NCI-H226 (cell line): ENCODE data around the gene CT45A8.
"Not testable (repeated sequence)": the region's sequence is repeated elsewhere in the genome, so short reads cannot be mapped to it uniquely, and the experiment has no call there.

ENCODE experiments used
- DNase-seq: peaks from one replicate; pipeline ENCODE4 v3.0.0-alpha.2; 2015

The CT45A8 gene, protein sequence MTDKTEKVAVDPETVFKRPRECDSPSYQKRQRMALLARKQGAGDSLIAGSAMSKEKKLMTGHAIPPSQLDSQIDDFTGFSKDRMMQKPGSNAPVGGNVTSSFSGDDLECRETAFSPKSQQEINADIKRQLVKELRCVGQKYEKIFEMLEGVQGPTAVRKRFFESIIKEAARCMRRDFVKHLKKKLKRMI

DNA sequence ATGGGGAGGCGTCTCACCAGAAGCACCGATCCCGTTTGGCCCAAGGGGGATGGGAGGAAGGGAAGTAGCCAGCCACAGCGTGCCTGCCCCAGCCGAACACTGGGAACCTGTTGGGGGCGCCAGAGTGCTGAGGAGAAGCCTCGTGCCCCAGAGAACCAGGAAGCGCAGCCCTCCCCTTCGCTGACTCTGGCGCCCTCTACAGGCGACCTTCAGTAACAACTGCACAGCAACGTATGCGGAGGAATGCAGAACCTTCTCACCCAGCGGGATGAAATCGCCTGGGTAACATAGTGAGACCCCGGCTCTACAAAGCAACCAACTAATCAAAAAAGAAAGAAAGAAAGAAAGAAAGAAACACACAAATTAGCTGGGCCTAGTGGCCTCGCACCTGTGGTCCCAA is at the start of gene CT45A8:
Gene CT45A8, minus strand, starts transcription at position 101 of the 400 bp plus-strand sequence. CDS start 3,755 bp downstream, outside the sequence.
- not testable (repeated sequence) for DNase-seq

DNA sequence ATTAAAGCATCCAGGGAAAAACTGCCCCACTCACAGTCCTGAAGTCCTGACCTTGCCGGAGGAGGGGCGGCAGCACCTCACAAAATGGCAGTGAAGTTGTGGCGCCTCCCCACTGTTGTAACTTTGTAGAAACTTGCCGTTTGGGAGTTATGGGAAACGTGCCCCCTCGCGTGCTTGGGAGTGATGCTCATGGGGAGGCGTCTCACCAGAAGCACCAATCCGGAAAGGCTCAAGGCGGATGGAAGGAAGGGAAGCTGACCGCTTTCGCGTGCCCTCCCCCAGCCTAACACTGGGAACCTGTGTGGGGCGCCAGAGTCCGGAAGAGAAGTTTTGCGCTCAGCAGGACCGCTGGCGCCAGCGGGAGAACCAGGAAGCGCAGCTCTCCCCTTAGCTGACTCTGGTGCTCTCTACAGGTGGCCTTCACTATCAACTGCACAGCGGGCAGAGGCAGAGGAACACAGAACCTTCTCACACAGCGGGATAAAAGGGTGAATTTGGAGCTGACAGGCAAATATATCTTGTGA is 39.0 kb upstream of the CT45A8 start, which contains the start of the genes CT45A10 and SAGE1:
Gene CT45A10, minus strand, starts transcription at position 151 of the 524 bp plus-strand sequence. CDS start 8,100 bp downstream, outside the sequence.
Gene SAGE1, plus strand, starts transcription at position 423 of the 524 bp plus-strand sequence. CDS start 2,527 bp downstream, outside the sequence.
- no peak for DNase-seq

DNA sequence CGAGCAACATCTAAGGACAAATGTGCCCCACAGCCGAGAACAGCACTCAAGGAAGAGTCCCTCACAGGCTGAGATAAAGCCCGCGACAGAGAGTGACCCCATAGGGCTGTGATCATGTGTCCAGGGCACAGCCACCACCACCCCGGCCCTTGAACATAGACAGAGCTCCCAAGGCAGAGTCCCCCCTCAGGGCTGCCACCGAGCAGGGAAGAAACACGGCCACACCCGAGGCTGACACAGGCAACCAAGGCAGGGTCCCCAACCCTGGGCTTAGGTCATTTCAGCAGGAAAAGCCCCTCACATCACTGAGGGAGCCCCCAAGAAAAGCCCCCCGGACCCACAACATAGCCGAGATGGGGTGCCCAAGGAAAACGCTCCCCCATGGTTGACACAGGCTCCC is 38.4 kb upstream of the CT45A8 start:
- DNase-seq = no peak

DNA sequence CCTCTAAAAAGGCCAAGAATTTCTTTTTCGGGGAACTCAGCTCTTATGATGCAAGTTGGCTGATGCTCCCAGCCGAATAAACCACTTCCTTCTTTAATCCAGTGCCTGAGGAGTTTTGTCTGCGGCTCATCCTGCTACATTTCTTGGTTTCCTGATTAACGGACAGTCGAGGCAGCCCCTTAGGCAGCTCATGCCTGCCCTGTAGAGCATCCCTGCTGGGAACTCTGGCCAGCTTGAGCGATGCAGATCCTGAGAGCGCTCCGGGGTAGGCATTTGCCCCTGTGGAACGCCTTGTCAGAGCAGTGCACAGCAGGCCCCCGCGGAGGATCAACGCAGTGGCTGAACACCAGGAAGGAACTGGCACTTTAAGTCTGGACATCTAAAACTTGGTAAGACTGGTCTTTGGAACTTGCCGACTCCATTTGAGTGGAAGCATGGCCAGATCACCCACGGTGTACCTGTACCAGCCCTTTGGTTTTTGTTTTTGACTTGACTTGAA is 35.8 kb upstream of the CT45A8 start:
- no peak for DNase-seq

DNA sequence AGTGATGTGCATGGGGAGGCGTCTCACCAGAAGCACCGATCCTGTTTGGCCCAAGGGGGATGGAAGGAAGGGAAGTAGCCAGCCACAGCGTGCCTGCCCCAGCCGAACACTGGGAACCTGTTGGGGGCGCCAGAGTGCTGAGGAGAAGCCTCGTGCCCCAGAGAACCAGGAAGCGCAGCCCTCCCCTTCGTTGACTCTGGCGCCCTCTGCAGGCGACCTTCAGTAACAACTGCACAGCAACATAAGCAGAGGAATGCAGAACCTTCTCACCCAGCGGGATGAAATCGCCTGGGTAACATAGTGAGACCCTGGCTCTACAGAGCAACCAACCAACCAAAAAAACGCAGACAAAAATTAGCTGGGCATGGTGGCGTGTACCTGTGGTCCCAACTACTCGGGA is 34.6 kb upstream of the CT45A8 start:
- DNase-seq = not testable (repeated sequence)

DNA sequence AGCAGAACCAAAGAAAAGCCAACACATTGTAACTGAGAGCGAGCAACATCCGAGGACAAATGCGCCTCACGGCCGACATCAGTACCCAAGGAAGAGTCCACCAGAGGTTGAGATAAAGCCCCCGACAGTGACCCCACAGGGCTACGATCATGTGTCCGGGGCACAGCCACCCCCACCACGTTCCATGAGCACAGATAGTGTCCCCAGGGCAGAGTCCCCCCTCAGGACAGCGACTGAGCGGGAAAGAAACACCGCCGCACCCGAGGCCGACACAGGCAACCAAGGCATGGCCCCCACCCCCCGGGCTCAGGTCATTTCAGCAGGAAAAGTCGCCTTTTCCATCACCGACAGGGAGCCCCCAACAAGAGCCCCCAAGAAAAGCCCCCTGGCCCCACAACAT is 33.9 kb upstream of the CT45A8 start:
- not testable (repeated sequence) for DNase-seq

DNA sequence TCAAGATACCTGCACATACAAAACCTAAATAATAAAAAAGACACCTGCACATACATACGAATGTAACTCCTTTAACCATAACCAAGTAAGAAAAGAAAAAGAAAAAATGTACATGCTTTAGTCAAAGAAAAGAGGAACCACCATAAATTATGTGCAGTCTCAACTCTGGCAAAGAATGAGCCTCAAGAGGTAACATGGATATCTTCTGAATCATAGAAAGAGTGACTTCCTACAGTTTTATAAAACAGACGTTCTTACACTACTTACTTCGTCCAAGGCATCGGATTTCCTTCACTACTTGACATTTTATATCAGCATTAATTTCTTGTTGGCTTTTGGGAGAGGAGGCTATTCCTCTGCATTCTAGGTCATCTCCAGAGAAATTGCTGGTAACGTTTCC is 28.4 kb upstream of the CT45A8 start:
- DNase-seq = not testable (repeated sequence)

DNA sequence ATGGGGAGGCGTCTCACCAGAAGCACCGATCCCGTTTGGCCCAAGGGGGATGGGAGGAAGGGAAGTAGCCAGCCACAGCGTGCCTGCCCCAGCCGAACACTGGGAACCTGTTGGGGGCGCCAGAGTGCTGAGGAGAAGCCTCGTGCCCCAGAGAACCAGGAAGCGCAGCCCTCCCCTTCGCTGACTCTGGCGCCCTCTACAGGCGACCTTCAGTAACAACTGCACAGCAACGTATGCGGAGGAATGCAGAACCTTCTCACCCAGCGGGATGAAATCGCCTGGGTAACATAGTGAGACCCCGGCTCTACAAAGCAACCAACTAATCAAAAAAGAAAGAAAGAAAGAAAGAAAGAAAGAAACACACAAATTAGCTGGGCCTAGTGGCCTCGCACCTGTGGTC is 17.4 kb upstream of the CT45A8 start, which contains the start of gene CT45A9:
Gene CT45A9, minus strand, starts transcription at position 101 of the 400 bp plus-strand sequence. CDS start 3,751 bp downstream, outside the sequence.
- not testable (repeated sequence) for DNase-seq

DNA sequence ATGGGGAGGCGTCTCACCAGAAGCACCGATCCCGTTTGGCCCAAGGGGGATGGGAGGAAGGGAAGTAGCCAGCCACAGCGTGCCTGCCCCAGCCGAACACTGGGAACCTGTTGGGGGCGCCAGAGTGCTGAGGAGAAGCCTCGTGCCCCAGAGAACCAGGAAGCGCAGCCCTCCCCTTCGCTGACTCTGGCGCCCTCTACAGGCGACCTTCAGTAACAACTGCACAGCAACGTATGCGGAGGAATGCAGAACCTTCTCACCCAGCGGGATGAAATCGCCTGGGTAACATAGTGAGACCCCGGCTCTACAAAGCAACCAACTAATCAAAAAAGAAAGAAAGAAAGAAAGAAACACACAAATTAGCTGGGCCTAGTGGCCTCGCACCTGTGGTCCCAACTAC is 17.2 kb downstream of the CT45A8 start, which contains the start of gene CT45A7:
Gene CT45A7, minus strand, starts transcription at position 101 of the 400 bp plus-strand sequence. CDS start 3,747 bp downstream, outside the sequence.
- not testable (repeated sequence) for DNase-seq

DNA sequence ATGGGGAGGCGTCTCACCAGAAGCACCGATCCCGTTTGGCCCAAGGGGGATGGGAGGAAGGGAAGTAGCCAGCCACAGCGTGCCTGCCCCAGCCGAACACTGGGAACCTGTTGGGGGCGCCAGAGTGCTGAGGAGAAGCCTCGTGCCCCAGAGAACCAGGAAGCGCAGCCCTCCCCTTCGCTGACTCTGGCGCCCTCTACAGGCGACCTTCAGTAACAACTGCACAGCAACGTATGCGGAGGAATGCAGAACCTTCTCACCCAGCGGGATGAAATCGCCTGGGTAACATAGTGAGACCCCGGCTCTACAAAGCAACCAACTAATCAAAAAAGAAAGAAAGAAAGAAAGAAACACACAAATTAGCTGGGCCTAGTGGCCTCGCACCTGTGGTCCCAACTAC is 34.4 kb downstream of the CT45A8 start, which contains the start of gene CT45A2:
Gene CT45A2, minus strand, starts transcription at position 101 of the 400 bp plus-strand sequence. CDS start 3,747 bp downstream, outside the sequence.
- DNase-seq = not testable (repeated sequence)

DNA sequence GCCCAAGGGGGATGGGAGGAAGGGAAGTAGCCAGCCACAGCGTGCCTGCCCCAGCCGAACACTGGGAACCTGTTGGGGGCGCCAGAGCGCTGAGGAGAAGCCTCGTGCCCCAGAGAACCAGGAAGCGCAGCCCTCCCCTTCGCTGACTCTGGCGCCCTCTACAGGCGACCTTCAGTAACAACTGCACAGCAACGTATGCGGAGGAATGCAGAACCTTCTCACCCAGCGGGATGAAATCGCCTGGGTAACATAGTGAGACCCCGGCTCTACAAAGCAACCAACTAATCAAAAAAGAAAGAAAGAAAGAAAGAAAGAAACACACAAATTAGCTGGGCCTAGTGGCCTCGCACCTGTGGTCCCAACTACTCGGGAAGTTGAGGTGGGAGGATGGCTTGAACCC is 51.7 kb downstream of the CT45A8 start, which contains the start of gene CT45A6:
Gene CT45A6, minus strand, starts transcription at position 101 of the 400 bp plus-strand sequence. CDS start 3,794 bp downstream, outside the sequence.
- not testable (repeated sequence) for DNase-seq
